Liver (tissue), 9 donors: Measurements from ENCODE around the gene ATP2B1. TPM values are rescaled to one million over a fixed set of nuclear protein-coding genes. Genes with fewer than 3 reads are reported as not detected.

Experiments
- DNase-seq: peaks from one replicate; pipeline ENCODE4 v3.0.0-alpha.2; 2017; ENCODE audit warnings: low spot score
- H3K27ac ChIP-seq, 2 donors: one replicate each; pipeline ENCODE4 v1.7.0; 2013; ENCODE audit warnings: inconsistent platforms in 2 of 2, low read length in 2 of 2, control low read depth in 1 of 2, low read depth in 1 of 2, mild to moderate bottlenecking in 1 of 2
- H3K27me3 ChIP-seq, 4 donors: one replicate each; pipeline versions ENCODE4 v1.6.1 to v1.7.0; 2013; ENCODE audit warnings: low read length in 3 of 4, inconsistent platforms in 1 of 4, mild to moderate bottlenecking in 1 of 4, moderate library complexity in 1 of 4; ENCODE audit not compliant: control insufficient read depth in 4 of 4, insufficient read depth in 4 of 4
- H3K36me3 ChIP-seq, 4 donors: one replicate each; pipeline versions ENCODE4 v1.6.1 to v1.7.0; 2013; ENCODE audit warnings: low read length in 3 of 4, mild to moderate bottlenecking in 3 of 4, low read depth in 1 of 4, moderate library complexity in 1 of 4; ENCODE audit not compliant: control insufficient read depth in 4 of 4, insufficient read depth in 3 of 4
- H3K4me1 ChIP-seq, 4 donors: one replicate each; pipeline versions ENCODE4 v1.6.1 to v1.7.0; 2013; ENCODE audit warnings: low read length in 3 of 4, mild to moderate bottlenecking in 3 of 4, moderate library complexity in 1 of 4; ENCODE audit not compliant: control insufficient read depth in 4 of 4, insufficient read depth in 4 of 4
- H3K4me3 ChIP-seq, 3 donors: one replicate each; pipeline versions ENCODE4 v1.6.1 to v1.7.0; 2013; ENCODE audit warnings: low read length in 3 of 3, control low read depth in 1 of 3, low read depth in 1 of 3, mild to moderate bottlenecking in 1 of 3
- H3K9ac ChIP-seq, 2 donors: one replicate each; pipeline ENCODE4 v1.7.0; 2013; ENCODE audit warnings: low read length in 2 of 2, mild to moderate bottlenecking in 2 of 2, moderate library complexity in 2 of 2, control low read depth in 1 of 2, low read depth in 1 of 2
- H3K9me3 ChIP-seq, 4 donors: one replicate each; pipeline versions ENCODE4 v1.6.1 to v1.7.0; 2013; ENCODE audit warnings: low read length in 3 of 4; ENCODE audit not compliant: control insufficient read depth in 4 of 4
- ATF3 ChIP-seq: IDR thresholded peaks from 2 replicates; pipeline ENCODE4 v1.6.1; 2016; ENCODE audit warnings: antibody characterized with exemption
- CTCF ChIP-seq: fragments of 150-350 bp; IDR thresholded peaks from 2 replicates; pipeline ENCODE4 v1.5.1; 2017; ENCODE audit warnings: improper control_type of control experiment, low read depth, low read length; ENCODE audit not compliant: missing input control
- EGR1 ChIP-seq, 2 donors: IDR thresholded peaks; 2 replicates each; pipeline ENCODE4 v1.6.1; 2016 to 2018; ENCODE audit warnings: antibody characterized with exemption in 2 of 2, low read depth in 2 of 2
- FOXA1 ChIP-seq: IDR thresholded peaks from 2 replicates; pipeline ENCODE4 v1.6.1; 2016; ENCODE audit warnings: antibody characterized with exemption
- FOXA2 ChIP-seq: IDR thresholded peaks from 2 replicates; pipeline ENCODE4 v1.6.1; 2016; ENCODE audit warnings: antibody characterized with exemption
- GABPA ChIP-seq, 2 donors: IDR thresholded peaks in 1 of 2; conservative IDR thresholded peaks in 1 of 2; 2 replicates each; pipeline ENCODE4 v1.6.1; 2016; ENCODE audit warnings: antibody characterized with exemption in 2 of 2, mild to moderate bottlenecking in 1 of 2, moderate library complexity in 1 of 2
- HNF4A ChIP-seq, 2 donors: conservative IDR thresholded peaks; 2 replicates each; pipeline ENCODE4 v1.6.1; 2016; ENCODE audit warnings: antibody characterized with exemption in 2 of 2, mild to moderate bottlenecking in 2 of 2
- HNF4G ChIP-seq: IDR thresholded peaks from 2 replicates; pipeline ENCODE4 v1.6.1; 2016; ENCODE audit warnings: antibody characterized with exemption
- JUND ChIP-seq, 2 donors: IDR thresholded peaks; 2 replicates each; pipeline ENCODE4 v1.6.1; 2016; ENCODE audit warnings: antibody characterized with exemption in 2 of 2
- MAX ChIP-seq: IDR thresholded peaks from 2 replicates; pipeline ENCODE4 v1.6.1; 2016; ENCODE audit warnings: antibody characterized with exemption
- NR2F2 ChIP-seq: IDR thresholded peaks from 2 replicates; pipeline ENCODE4 v1.6.1; 2016; ENCODE audit warnings: antibody characterized with exemption
- RAD21 ChIP-seq, 2 donors: IDR thresholded peaks; 2 replicates each; pipeline ENCODE4 v1.6.1; 2016; ENCODE audit warnings: antibody characterized with exemption in 2 of 2, mild to moderate bottlenecking in 2 of 2
- REST ChIP-seq: IDR thresholded peaks from 2 replicates; pipeline ENCODE4 v1.6.1; 2016; ENCODE audit warnings: antibody characterized with exemption, mild to moderate bottlenecking
- SP1 ChIP-seq: IDR thresholded peaks from 2 replicates; pipeline ENCODE4 v1.6.1; 2018; ENCODE audit warnings: antibody characterized with exemption, mild to moderate bottlenecking
- TAF1 ChIP-seq: conservative IDR thresholded peaks from 2 replicates; pipeline ENCODE4 v1.6.1; 2016; ENCODE audit warnings: antibody characterized with exemption, mild to moderate bottlenecking
- ZBTB33 ChIP-seq: IDR thresholded peaks from 2 replicates; pipeline ENCODE4 v1.6.1; 2016; ENCODE audit warnings: antibody characterized with exemption
- WGBS: extraction: QIAGEN DNeasy Blood & Tissue Kit; methylation state at CpG from one replicate; pipeline ENCODE4 v1.1.7; 2013; 5-methylcytosine and 5-hydroxymethylcytosine counted together
- polyA plus RNA-seq, 2 donors: library from polyadenylated mRNA; stranded (reverse) in 1 of 2; unstranded in 1 of 2; fragments of 200-250 nt in 1 of 2; fragments of >200 nt in 1 of 2; fragmentation: Nextera tagmentation in 1 of 2; extraction: Ambion mirVana in 1 of 2; gene quantifications; one replicate each; pipeline versions ENCODE4 v1.2.1 to v1.2.3, GENCODE V29; 2013 to 2015
- total RNA-seq, 2 donors: library from RNA; depleted of rRNA; stranded (reverse); fragments of >200 nt; gene quantifications; one replicate each; pipeline ENCODE4 v1.2.3, GENCODE V29; 2014
- donor health status: healthy.
- donor health status: healthy.
- donor health status: healthy.
- donor health status: healthy.
- donor health status: healthy.

Gene ATP2B1
- total and polyA plus RNA-seq, 4 donors = 7.3 to 41.1 (median 22.8) TPM

- H3K4me3 ChIP-seq = peak overlapping the region in 1 of 3 donors; percentile 16
- WGBS = 97% methylated on average over 3 of the region's 3 CpGs
- TF ChIP-seq GABPA (IDR thresholded peaks at IDR 0.05 in 1 of 2, conservative IDR thresholded peaks at IDR 0.05 in 1 of 2) = no peak
- TF ChIP-seq ZBTB33 = no peak
- TF ChIP-seq RAD21 (IDR thresholded peaks at IDR 0.05) = no peak
- no peak for TF ChIP-seq NR2F2
- no peak for TF ChIP-seq SP1
- TF ChIP-seq HNF4G = no peak
- no peak for TF ChIP-seq JUND (IDR thresholded peaks at IDR 0.05)
- no peak for TF ChIP-seq TAF1
- TF ChIP-seq FOXA1 = no peak
- no peak for TF ChIP-seq ATF3
- TF ChIP-seq MAX = no peak
- no peak for TF ChIP-seq FOXA2
- TF ChIP-seq REST = no peak
- TF ChIP-seq CTCF = no peak
- TF ChIP-seq HNF4A (conservative IDR thresholded peaks at IDR 0.05) = no peak
- TF ChIP-seq EGR1 (IDR thresholded peaks at IDR 0.05; ENCODE audit: low read depth in 2 of 2) = no peak
- no peak overlapping the region for H3K27ac ChIP-seq
- no peak for DNase-seq
- no peaks in the 10 kb centered on the region for H3K36me3 ChIP-seq
- no peaks in the 10 kb centered on the region for H3K4me1 ChIP-seq
- H3K27me3 ChIP-seq = no peaks in the 10 kb centered on the region
- H3K9ac ChIP-seq = no peak overlapping the region
- peaks cover 0 to 11% (median 0%) of the 10 kb centered on the region in 4 donors for H3K9me3 ChIP-seq
These were observed 26.4 kb downstream of the ATP2B1 start for GRCh38 chr12:89682284-89682683.

- no peaks in the 10 kb centered on the region for H3K27me3 ChIP-seq
- no peaks in the 10 kb centered on the region for H3K4me1 ChIP-seq
- no peak overlapping the region for H3K9ac ChIP-seq
- H3K27ac ChIP-seq = no peak overlapping the region
- WGBS = 97% methylated on average over 4 of the region's 4 CpGs
- H3K4me3 ChIP-seq = no peak overlapping the region
- no peaks in the 10 kb centered on the region for H3K36me3 ChIP-seq
- no peak for DNase-seq
- H3K9me3 ChIP-seq = peaks cover 0 to 11% (median 0%) of the 10 kb centered on the region in 4 donors
- TF ChIP-seq HNF4A (conservative IDR thresholded peaks at IDR 0.05) = no peak
- no peak for TF ChIP-seq EGR1 (IDR thresholded peaks at IDR 0.05; ENCODE audit: low read depth in 2 of 2)
- no peak for TF ChIP-seq NR2F2
- no peak for TF ChIP-seq ATF3
- no peak for TF ChIP-seq MAX
- no peak for TF ChIP-seq RAD21 (IDR thresholded peaks at IDR 0.05)
- TF ChIP-seq JUND (IDR thresholded peaks at IDR 0.05) = no peak
- TF ChIP-seq HNF4G = no peak
- no peak for TF ChIP-seq FOXA1
- no peak for TF ChIP-seq ZBTB33
- TF ChIP-seq SP1 = no peak
- TF ChIP-seq GABPA (IDR thresholded peaks at IDR 0.05 in 1 of 2, conservative IDR thresholded peaks at IDR 0.05 in 1 of 2) = no peak
- no peak for TF ChIP-seq FOXA2
- no peak for TF ChIP-seq REST
These were observed 28.2 kb downstream of the ATP2B1 start for GRCh38 chr12:89680409-89680808.
